Testis (tissue), 3 donors: ENCODE data around the gene TMEM100. TPM values are rescaled to one million over a fixed set of nuclear protein-coding genes. Genes with fewer than 3 reads are reported as not detected.

Source experiments
- DNase-seq: peaks from one replicate; pipeline ENCODE4 v3.0.0-alpha.2; 2019
- H3K27ac ChIP-seq, 2 donors: fragments of 200-600 bp; sonication (generic); one replicate each; pipeline ENCODE4 v1.5.1; 2019
- H3K27me3 ChIP-seq: fragments of 200-600 bp; sonication (generic); one replicate; pipeline ENCODE4 v1.5.1; 2019
- H3K36me3 ChIP-seq: fragments of 200-600 bp; sonication (generic); one replicate; pipeline ENCODE4 v1.5.1; 2017; ENCODE audit warnings: low read depth; ENCODE audit errors: missing control alignments
- H3K4me1 ChIP-seq: fragments of 200-600 bp; sonication (generic); one replicate; pipeline ENCODE4 v1.5.1; 2019
- H3K4me3 ChIP-seq, 2 donors: fragments of 200-600 bp; sonication (generic); one replicate each; pipeline ENCODE4 v1.5.1; 2017 to 2019
- H3K9me3 ChIP-seq: fragments of 200-600 bp; sonication (generic); one replicate; pipeline ENCODE4 v1.5.1; 2017
- CTCF ChIP-seq, 3 experiments: fragments of 450-650 bp in 2 of 3; fragments of 200-600 bp in 1 of 3; sonication (generic) in 1 of 3; IDR thresholded peaks; one replicate each; pipeline ENCODE4 v1.5.1; 2016 to 2019; ENCODE audit warnings: antibody characterized with exemption in 3 of 3, mild to moderate bottlenecking in 2 of 3, moderate library complexity in 1 of 3
- POLR2A ChIP-seq: fragments of 450-650 bp; IDR thresholded peaks from one replicate; pipeline ENCODE4 v1.6.1; 2017; ENCODE audit warnings: antibody characterized with exemption, mild to moderate bottlenecking, moderate library complexity
- WGBS, 2 donors: methylation state at CpG; one replicate each; pipeline ENCODE4 v1.1.5; 2018; 5-methylcytosine and 5-hydroxymethylcytosine counted together
- intact Hi-C: fragments of 100-400 bp; cut with DNase I; formaldehyde crosslinking; loops from one replicate; pipeline ENCODE4 v1.15.1; 2023; ENCODE audit warnings: low total_unique reads
- polyA plus RNA-seq: library from polyadenylated mRNA; stranded (reverse); fragments of 350-450 nt; fragmentation: Illumina TruSeq; extraction: RNeasy Lipid Tissue Mini Kit (QIAGEN cat#74804); gene quantifications from one replicate; pipeline ENCODE4 v1.2.3, GENCODE V29; 2014; ENCODE audit warnings: low read depth, low replicate concordance; ENCODE audit not compliant: insufficient read depth
- total RNA-seq, 2 donors: library from RNA; depleted of rRNA; stranded (reverse); fragments of >200 nt; gene quantifications; one replicate each; pipeline ENCODE4 v1.2.3, GENCODE V29; 2016

The TMEM100 gene
- total and polyA plus RNA-seq, 3 donors from 2014 or later: 3.1 to 5.8 (median 4.4) TPM

- Histone ChIP-seq H3K36me3 (no peaks in the 10 kb centered on the region), H3K27ac (no peak overlapping the region), H3K9me3 (no peaks in the 10 kb centered on the region), H3K27me3 (no peaks in the 10 kb centered on the region), H3K4me3 (no peak overlapping the region), H3K4me1 (no peaks in the 10 kb centered on the region)
- 65 to 75% methylated on average over 8 of the region's 8 CpGs for WGBS, 2 donors
- DNase-seq: no peak
- intact Hi-C loops: no loop called here
- TF ChIP-seq POLR2A (no peak), CTCF (IDR thresholded peaks at IDR 0.05) (no peak)
These were observed 23.3 kb downstream of the TMEM100 start for GRCh38 chr17:55699181-55699860.

DNA sequence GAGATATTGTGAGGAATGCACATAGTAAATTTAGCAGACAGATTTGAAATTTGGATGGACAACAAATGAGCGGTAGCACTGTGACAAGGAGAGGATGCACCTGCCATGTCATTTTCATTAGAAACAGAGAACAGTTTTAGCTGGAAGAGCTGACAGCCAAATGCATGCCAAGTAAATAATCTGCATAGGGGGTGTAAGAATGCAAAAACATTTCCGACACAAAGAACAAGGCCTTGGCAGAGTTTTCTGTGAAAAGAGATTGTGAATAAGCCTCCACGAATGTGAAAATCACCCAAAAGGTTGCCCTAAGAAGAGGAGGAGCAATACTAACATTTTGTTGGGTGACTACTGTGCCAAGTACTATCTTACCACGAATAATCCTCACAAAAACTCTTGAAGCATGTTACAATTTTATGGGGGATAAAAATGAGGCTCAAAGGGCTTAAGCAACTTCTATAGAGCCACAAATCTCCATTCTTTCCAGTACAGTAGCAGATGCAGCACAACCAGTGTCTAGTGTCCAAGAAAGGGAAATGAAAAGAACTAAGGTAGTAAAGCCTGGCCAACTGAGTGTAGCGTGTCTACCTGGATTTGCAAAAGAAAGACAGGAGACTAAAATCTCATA lies 28.3 kb downstream of the TMEM100 start:
- Histone ChIP-seq H3K27ac (no peak overlapping the region), H3K36me3 (no peaks in the 10 kb centered on the region), H3K4me3 (no peak overlapping the region), H3K4me1 (no peaks in the 10 kb centered on the region), H3K27me3 (no peaks in the 10 kb centered on the region), H3K9me3 (no peaks in the 10 kb centered on the region)
- TF ChIP-seq POLR2A (no peak), CTCF (IDR thresholded peaks at IDR 0.05) (no peak)
- 53 to 55% methylated on average over 5 of the region's 5 CpGs for WGBS, 2 donors
- intact Hi-C loops: no loop called here
- DNase-seq: no peak

DNA sequence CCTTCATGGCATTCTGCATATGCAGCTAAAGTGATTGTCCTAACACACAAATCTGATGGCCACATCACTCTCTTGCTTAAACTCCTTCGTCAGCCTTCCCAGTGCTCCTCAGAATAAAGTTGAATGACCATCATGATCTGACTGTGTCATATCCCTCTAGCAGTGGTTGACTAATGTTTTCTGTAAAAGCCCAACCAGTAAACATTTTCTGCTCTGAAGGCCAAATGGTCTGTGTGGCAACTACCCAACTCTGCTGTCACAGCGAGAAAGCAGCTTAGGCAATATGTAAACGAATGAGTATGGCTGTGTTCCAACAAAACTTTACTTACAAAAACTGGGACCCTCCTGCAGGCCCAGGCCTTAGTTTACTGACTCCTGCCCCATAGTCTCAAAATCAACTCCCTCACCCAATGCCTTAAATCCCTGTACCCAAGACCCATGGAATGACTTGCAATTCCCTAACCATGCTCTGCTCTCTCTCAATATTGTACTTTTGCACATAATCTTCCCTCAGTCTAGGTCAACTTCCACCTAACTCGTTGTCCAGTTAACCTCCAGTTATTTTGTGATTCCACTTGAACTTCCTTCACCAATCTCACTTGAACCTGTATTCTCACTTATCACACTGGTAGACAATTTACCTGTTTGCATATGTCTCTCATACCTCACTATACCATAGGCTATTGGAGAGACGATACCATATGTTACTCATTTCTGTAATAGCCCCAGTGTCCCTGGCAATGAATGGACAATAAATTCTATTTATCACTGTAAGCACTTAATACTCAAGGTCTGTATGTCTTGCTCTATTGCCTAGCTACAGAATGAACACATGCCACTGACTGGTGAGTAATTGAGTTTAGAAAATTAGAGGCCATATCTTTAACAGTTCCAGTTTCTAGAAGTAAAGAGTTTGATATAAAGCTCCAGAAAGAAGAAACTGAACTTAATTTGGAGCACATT lies 29.1 kb downstream of the TMEM100 start:
- no peaks in the 10 kb centered on the region for H3K4me1 ChIP-seq
- H3K4me3 ChIP-seq: no peak overlapping the region
- H3K27ac ChIP-seq: no peak overlapping the region
- H3K9me3 ChIP-seq: no peaks in the 10 kb centered on the region
- intact Hi-C loops: no loop called here
- H3K27me3 ChIP-seq: no peaks in the 10 kb centered on the region
- 64 to 74% methylated on average over 5 of the region's 5 CpGs for WGBS, 2 donors
- no peaks in the 10 kb centered on the region for H3K36me3 ChIP-seq
- TF ChIP-seq CTCF (IDR thresholded peaks at IDR 0.05) (no peak), POLR2A (no peak)
- DNase-seq: no peak

- Histone ChIP-seq H3K27me3 (no peaks in the 10 kb centered on the region), H3K4me3 (no peak overlapping the region), H3K27ac (no peak overlapping the region), H3K36me3 (no peaks in the 10 kb centered on the region), H3K4me1 (no peaks in the 10 kb centered on the region), H3K9me3 (no peaks in the 10 kb centered on the region)
- intact Hi-C loops: no loop called here
- DNase-seq: no peak
- WGBS, 2 donors: 84 to 92% methylated on average over 2 of the region's 2 CpGs
- no peak for TF ChIP-seq POLR2A
These were observed 30.4 kb downstream of the TMEM100 start for GRCh38 chr17:55692276-55692675.

DNA sequence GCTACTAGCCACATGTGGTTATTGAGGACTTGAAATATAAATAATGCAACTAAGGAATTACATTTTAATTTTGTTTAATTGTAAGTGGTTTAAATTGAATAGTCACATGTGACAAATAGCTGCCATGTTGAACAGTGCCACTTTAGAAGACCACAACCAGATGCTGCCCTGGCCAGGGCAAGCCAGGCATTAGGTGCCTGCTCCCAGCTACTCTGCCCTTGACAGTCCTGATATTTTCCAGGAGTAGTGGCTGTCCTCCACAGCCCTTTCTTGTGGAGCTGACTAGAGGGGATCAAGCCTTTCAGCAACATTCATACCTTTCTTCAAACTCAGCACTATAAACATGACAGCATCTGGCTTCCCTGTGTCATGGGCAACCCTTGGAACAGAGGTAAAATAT lies 31.0 kb downstream of the TMEM100 start:
- intact Hi-C loops: no loop called here
- Histone ChIP-seq H3K9me3 (no peaks in the 10 kb centered on the region), H3K27ac (no peak overlapping the region), H3K27me3 (no peaks in the 10 kb centered on the region), H3K4me3 (no peak overlapping the region), H3K36me3 (no peaks in the 10 kb centered on the region), H3K4me1 (no peaks in the 10 kb centered on the region)
- no peak for TF ChIP-seq CTCF (IDR thresholded peaks at IDR 0.05)
- no peak for TF ChIP-seq POLR2A
- no peak for DNase-seq
